Activated CD8-positive, alpha-beta memory T cell treated with anti-CD3 and anti-CD28 coated beads for 24 hours (primary cell): Measurements from ENCODE around the gene MRPL36.
"Not testable (repeated sequence)": the region's sequence is repeated elsewhere in the genome, so short reads cannot be mapped to it uniquely, and the experiment has no call there.

ENCODE experiments used
- DNase-seq: peaks from one replicate; pipeline ENCODE4 v3.0.0-alpha.2; 2020

The MRPL36 gene

DNA sequence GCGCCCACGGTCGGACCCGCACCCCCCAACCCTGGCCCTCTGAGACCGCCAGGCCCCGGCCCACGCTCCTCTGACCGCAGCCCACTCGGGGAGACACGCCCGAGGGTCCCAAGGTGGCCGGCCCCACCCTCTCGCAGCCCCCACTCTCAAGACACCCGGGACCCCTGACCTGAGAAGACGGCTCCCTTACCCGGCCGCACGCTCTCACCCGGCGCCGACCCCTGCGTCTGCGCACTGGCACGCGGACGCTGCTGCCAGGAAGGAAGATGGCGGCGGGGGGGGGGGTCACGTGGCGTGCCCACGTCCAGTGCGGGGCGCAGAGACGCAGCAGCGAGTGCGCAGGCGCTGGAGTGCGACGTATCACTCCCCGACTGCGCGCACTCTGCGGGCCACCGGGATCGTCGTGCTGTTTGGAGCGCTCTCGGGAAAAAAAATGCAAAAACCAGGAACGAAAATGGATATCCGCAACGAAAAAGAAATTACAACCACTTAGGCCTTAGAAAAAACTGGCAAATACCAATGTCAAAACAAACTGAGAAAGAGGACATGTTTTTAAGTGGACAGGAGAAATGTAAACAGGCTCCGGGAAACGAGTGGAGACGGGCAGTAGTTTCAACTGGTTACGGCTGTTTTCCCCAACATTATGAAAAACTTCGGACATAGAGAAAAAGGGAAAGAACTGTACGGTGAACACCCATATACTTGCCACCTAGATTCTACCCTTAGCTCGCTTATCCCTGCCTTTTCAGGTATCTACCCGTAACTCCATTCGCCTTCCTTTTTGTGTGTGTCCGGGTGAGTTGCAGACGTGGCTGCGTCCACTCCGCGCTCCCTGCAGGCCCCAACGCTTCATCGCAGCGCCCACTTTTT lies at the start of gene MRPL36:
MRPL36 (minus strand) TSS at position 236 of the 870 bp plus-strand sequence. CDS start 902 bp downstream, outside the sequence.
- peak; percentile 94 for DNase-seq

- no peak for DNase-seq
Measured at GRCh38 chr5:1847611-1848010, 48.0 kb upstream of the MRPL36 start.

GRCh38 chr5:1847056-1847455 lies 47.4 kb upstream of the MRPL36 start:
- no peak for DNase-seq

DNA sequence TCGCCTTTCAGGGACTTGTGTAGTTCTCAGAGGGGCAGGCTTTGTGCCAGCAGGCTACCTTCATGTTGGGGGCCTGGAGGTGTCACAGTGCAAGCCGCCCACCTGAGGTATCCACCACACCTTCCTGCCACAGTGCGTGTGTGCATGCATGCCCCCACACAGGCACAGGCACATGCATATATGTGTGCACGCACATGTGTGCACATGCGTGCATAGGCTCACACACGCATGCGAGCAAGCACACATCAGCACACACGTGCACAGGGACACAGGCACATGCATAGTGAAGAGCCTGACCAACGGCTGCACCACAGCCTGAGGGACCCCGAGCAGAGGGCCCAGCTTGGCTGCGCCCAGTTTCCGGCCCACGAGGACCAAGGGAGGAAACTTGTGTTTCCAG lies 46.9 kb upstream of the MRPL36 start:
- no peak for DNase-seq

DNA sequence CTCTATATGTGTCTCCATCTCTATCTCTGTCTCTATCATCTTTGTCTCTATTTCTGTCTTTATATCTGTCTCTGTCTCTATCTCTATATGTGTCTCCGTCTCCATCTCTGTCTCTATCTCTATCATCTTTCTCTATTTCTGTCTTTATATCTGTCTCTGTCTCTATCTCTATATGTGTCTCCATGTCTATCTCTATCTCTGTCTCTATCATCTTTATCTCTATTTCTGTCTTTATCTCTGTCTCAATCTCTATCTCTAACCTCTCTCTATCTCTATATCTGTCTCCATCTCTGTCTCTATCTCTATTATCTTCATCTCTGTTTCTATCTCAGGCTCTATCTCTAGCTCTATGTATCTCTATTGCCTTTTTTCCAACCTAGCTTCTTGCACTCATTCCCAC lies 46.1 kb upstream of the MRPL36 start:
- no peak for DNase-seq

DNA sequence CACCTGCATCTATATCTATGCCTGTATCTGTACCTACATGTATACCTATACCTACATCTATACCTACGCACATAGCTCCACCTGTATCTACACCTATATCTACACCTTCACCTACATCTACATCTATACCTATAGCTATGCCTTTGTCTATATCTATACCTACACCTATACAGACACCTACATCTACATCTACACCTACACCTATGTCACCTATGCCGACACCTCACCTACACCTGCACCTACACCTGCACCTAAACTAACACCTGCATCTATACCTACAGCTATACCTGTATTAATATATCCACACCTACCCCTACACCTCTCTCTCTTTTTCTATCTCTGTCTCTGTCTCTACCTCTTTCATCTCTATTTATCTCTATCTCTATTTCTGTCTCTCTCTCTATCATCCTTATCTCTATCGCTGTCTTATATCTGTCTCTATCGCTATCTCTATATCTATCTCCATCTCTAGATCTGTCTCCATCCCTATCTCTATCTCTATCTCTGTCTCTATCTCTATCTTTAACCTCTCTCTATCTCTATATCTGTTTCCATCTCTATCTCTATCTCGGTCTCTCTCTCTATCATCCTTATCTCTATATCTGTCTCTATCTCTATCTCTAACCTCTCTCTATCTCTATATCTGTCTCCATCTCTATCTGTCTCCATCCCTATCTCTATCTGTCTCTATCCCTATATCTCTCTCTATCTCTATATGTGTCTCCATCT lies 45.2 kb upstream of the MRPL36 start:
- no peak for DNase-seq

GRCh38 chr5:1843761-1844160 lies 44.1 kb upstream of the MRPL36 start:
- not testable (repeated sequence) for DNase-seq

DNA sequence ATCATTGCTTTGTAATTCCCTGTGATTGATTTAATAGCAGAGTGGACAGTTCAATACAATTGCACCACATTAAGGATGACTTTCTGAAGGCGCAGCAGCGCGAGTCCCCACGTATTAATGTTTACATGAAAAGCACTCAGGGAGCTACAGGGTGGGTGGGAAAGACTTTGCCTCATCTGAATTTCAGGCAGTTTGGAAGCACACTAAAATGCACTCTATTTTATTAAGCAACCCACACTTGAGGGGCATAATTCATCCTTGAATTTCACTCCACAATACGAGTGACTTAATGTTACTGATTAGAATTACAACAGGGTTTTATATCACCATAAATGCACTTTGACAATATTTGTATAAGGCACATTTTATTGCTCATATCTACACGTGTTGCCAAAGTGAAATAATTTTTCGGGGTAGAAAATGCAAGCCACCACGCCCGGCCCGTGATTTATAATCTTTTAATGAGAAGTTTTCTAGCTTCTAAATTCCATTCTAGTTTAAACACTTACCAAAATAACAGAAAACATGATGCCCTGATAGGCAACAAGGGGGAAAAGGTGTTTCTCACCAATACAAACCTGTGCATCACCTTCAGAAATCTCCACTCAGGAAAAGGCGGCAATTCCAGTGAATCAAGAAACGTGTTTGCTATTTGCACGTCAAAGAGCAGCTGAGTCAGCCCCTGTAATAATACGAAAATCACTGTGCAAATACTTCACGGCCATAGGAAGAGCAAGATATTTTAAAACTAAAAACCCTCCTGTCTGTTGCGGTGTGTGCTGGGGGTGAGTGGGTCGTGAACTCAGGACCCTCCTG lies 42.6 kb upstream of the MRPL36 start:
- no peak for DNase-seq

- no peak for DNase-seq
Measured at GRCh38 chr5:1840741-1841521, 41.3 kb upstream of the MRPL36 start.

DNA sequence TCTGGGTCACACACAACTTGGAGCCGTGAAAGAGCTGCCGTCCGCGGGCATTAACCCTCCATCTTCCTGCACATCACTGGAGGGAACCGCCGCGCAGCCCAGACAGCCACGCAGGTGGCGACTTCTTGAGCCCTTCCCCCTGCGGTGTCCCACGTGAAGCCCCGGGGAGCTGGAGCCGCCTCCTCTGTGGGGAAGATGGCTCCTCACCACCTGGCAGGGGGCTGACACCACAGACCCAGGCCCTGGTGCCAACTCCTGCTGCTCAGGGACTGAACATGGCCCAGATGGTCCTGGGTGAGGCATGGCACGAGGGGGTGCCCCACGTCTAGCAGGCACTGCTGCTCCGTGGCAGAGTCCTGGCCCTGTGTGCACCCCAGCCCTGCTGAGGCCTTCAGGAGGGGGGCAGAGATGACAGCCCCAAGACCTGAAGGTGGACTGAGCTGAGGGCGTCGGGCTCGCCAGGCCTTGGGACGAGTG lies 40.5 kb upstream of the MRPL36 start:
- no peak for DNase-seq

DNA sequence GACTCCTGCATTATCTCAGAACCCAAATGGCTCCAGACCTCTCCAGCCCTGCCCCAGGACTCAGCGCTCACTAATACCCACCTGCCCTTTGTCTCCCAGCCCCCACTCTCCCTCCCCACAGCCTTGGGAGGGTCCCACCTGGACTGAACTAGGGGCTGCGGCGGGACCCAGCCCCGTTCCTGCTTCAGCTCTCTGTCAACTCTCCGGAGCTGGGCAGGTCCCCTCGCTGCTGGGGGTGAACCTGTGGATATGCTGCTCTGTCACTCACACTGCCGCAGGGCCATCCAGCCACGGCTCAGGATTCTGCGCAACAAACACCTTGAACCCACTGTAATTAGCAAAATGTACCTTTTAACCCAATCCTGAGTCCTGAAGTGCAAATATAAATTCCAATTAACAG lies 38.4 kb upstream of the MRPL36 start:
- DNase-seq, result no peak

DNA sequence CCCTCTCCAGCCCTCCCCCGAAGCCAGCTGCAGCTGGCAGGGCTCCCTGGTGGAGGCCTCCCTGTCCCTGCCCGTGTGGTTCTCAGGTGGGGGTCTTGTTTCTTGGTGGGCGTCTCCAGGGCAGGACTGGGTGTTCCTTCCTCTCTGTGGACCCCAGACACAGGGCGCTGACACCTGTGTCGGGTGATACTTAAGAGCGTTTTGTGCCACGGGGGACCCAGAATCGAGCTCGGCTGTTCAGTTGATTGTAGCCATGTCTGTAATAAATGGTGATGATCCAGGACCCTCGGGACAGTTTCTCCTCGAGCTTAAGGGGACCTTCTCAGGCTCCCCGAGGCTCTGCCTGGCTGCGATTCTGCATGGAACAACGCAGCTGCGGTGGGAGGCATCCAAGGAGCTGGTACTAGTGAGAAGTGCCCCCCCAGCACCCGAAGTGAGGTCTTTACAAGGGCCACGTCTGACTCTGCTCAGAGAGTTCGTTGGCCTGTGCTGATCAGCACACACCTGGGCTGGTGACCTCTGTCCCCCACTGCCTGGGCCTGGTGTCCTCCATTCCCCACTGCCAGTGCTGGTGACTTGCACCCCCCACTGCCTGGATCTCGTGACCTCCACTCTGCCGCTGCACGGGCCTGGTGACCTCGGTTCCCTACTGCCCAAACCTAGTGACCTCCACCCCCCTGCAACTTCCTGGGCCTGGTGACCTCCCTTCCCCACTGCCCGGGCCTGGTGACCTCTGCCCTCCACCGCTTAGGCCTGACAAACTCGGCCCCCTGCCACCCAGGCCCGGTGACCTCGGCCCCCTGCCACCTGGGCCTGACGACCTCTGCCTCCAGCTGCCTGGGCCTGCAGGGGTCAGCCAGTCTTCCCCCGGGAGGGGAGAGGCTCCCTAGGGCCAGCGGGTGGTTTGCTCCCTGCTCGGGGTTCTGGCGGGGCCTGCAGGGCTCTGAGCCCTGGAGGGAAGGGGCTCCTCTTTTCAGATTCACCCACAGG lies 37.5 kb upstream of the MRPL36 start:
- no peak for DNase-seq

- no peak for DNase-seq
Measured at GRCh38 chr5:1836176-1836890, 36.7 kb upstream of the MRPL36 start.

DNA sequence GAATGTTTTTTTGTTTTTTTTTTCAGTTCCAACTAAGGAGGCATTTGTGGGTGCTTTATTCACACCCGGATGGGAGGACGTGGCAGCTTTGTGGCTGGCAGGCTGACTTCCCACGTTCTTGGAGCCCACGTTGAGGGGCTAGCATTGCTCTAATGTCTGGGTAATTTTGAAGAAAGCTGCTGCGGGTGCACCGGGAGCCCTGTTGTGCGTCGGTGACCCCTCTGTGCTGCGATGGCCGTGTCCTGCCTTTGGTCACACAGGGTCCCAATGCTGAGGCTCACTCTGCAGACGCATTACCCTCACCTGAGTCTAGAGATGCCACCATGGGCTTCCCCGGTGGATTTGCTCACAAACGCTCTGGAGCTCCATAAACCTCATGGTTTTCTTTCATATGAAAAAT lies 35.8 kb upstream of the MRPL36 start:
- DNase-seq, result no peak

GRCh38 chr5:1834721-1835429 lies 35.2 kb upstream of the MRPL36 start:
- no peak for DNase-seq

- no peak for DNase-seq
Measured at GRCh38 chr5:1834022-1834551, 34.5 kb upstream of the MRPL36 start.

GRCh38 chr5:1833264-1834021 lies 33.8 kb upstream of the MRPL36 start:
- DNase-seq, result no peak

- no peak for DNase-seq
Measured at GRCh38 chr5:1832511-1833250, 33.0 kb upstream of the MRPL36 start.
